Mammary microvascular endothelial cell (primary cell): ENCODE data around the gene KCNIP1. TPM values are rescaled to one million over a fixed set of nuclear protein-coding genes. Genes with fewer than 3 reads are reported as not detected.

Experiments used
- total RNA-seq: library from RNA; depleted of rRNA; stranded (reverse); fragments of >200 nt; gene quantifications from 2 replicates; pipeline ENCODE4 v1.2.3, GENCODE V29; 2015

The KCNIP1 gene
- 0.10 and 0.20 TPM in 2 replicates for total RNA-seq

DNA sequence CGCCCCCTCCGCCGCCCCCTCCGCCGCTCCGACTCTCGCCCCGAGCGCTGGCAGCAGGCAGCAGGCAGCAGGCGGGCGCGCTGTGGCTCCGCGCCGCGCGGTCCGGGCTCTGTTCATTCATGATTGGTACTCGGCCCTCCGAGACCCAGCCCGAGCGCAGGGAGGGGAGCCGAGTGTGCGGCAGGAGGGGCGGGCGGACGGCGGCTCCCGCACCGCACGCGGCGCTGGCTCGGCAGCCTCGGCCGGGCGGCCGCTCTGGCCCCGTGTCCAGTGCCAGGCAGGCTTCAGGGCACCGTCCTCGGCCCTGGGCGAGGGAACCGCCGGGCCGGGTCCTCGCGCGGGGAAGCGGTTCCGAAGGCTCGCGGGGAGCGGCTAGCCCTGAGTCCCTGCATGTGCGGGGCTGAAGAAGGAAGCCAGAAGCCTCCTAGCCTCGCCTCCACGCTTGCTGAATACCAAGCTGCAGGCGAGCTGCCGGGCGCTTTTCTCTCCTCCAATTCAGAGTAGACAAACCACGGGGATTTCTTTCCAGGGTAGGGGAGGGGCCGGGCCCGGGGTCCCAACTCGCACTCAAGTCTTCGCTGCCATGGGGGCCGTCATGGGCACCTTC is at the start of gene KCNIP1:
TSS of gene KCNIP1 (plus strand) at position 31 of the 607 bp plus-strand sequence.

DNA sequence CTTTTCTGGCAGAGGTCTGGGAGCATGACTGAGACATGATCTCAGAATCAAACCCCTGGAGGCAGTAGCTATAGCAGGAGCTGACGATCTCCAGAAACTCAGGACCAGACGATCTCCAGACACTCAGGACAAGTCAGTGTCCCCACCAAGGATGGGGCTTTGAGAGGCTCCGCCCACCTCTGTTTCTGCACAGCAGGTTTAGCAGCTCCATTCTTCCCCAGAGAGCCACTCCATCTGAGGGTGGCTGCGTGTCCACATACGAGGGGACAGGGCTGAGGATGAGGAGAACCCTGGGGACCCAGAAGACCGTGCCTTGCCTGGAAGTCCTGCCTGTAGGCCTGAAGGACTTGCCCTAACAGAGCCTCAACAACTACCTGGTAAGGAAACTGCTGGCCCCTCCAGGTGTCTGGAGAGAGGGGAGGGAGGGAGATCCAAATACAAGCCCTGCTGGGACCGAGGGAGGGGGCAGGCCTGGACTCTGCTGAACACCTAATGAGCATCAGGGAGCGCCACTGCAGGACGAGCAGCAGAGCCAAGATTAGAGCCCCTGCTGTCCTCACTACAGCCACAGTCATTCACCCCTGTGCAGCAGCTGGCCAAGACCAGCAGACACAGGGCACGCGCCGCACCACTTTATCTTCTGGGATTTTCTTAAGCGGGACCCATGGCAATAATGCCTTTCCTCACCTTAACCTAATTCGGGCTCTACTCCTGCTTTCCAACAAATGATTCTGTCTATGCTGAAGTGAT is 279.9 kb downstream of the KCNIP1 start, which contains the start of gene GABRP:
TSS of gene GABRP (plus strand) at position 228 of the 750 bp plus-strand sequence. CDS start 4,891 bp downstream, outside the sequence.

Other genes with a start within 250 kb of the KCNIP1 start
- gene LCP2, start 206.2 kb upstream of the KCNIP1 start, total RNA-seq = 8.8 and 9.4 TPM in 2 replicates
- 0.30 TPM in 1 of 2 replicates, not detected in the other for gene KCNMB1, start 114.7 kb upstream of the KCNIP1 start, total RNA-seq